ENCODE data around the gene C14orf93.
A peak's percentile ranks its signal among the peaks of the same experiment; 100 is the strongest.

C14orf93 gene

GRCh38 chr14:23009939-23010726, at the start of gene C14orf93:
C14orf93 (minus strand) TSS chr14:23010143; CDS start chr14:22999023, 11,120 bp downstream.
- peak; percentile 90 for DNase-seq

GRCh38 chr14:23058654-23059504, 48.9 kb upstream of the C14orf93 start:
- no peak for ATAC-seq
- no peak for DNase-seq

More at GRCh38 chr14:23009939-23010726, at the start of gene C14orf93:
- ATAC-seq: peak; percentile 30

- peak; percentile 92 for DNase-seq
- peak; percentile 74 for ATAC-seq
These were observed 48.1 kb upstream of the C14orf93 start for GRCh38 chr14:23057757-23058653.

- ATAC-seq: peak; percentile 71
- peak; percentile 77 for DNase-seq
These were observed 47.2 kb upstream of the C14orf93 start, which contains the start of gene CDH24 for GRCh38 chr14:23056956-23057756. CDH24 (minus strand) TSS chr14:23057520; CDS start chr14:23055733, 1,787 bp downstream.

GRCh38 chr14:23056145-23056955, 46.4 kb upstream of the C14orf93 start:
- ATAC-seq (peak; percentile 75), DNase-seq (peak; percentile 77)

- DNase-seq: no peak
- no peak for ATAC-seq
These were observed 45.7 kb upstream of the C14orf93 start for GRCh38 chr14:23055621-23056144.

- ATAC-seq (no peak), DNase-seq (no peak)
These were observed 45.2 kb upstream of the C14orf93 start for GRCh38 chr14:23055147-23055550.

- peak; percentile 60 for DNase-seq
- no peak for ATAC-seq
These were observed 44.3 kb upstream of the C14orf93 start for GRCh38 chr14:23054000-23054811.

GRCh38 chr14:23053426-23053825, 43.5 kb upstream of the C14orf93 start:
- ATAC-seq: no peak
- no peak for DNase-seq

- no peak for ATAC-seq
- DNase-seq: no peak
These were observed 42.7 kb upstream of the C14orf93 start for GRCh38 chr14:23052671-23053070.

GRCh38 chr14:23052182-23052623, 42.3 kb upstream of the C14orf93 start:
- DNase-seq (no peak), ATAC-seq (no peak)

GRCh38 chr14:23051141-23052057, 41.5 kb upstream of the C14orf93 start:
- no peak for ATAC-seq
- DNase-seq: no peak

GRCh38 chr14:23049011-23049410, 39.1 kb upstream of the C14orf93 start:
- ATAC-seq: no peak
- DNase-seq: no peak

GRCh38 chr14:23047751-23048693, 38.1 kb upstream of the C14orf93 start:
- no peak for ATAC-seq
- DNase-seq: no peak

GRCh38 chr14:23047034-23047634, 37.2 kb upstream of the C14orf93 start:
- ATAC-seq (no peak), DNase-seq (no peak)
